Posterior vena cava (tissue), 2 donors: Measurements from ENCODE around the gene ZFHX3. TPM values are rescaled to one million over a fixed set of nuclear protein-coding genes. Genes with fewer than 3 reads are reported as not detected.
A peak's percentile ranks its signal among the peaks of the same experiment; 100 is the strongest.

Source experiments
- DNase-seq: peaks from one replicate; pipeline ENCODE4 v3.0.0-alpha.2; 2020; ENCODE audit warnings: low spot score
- intact Hi-C, 2 donors: fragments of 100-400 bp; cut with DNase I; formaldehyde crosslinking; loops; one replicate each; pipeline versions ENCODE4 v1.14.1 to v1.14.2; 2022 to 2023
- total RNA-seq, 2 donors: library from RNA; stranded (reverse); fragmentation: NEBNext Ultra II Directional; extraction: Animal tissue kit (Norgen Biotek cat#: 25700); gene quantifications; one replicate each; pipeline ENCODE4 v1.2.1, GENCODE V29; 2021
- donor health status: DM: yes; HTN: yes; CAD: no.
- donor health status: DM: yes; HTN: yes; CAD: no.

ZFHX3 gene
- total RNA-seq, 2 donors from 2014 or later = 40.8 to 43.7 TPM

GRCh38 chr16:72908362-72909167 is 139.4 kb downstream of the ZFHX3 start:
- intact Hi-C loops = loop anchor here in 1 of 2 donors (2.0 kb wide), 1 partner anchor 52 kb away; no protein-coding TSS in a partner anchor
- peak; percentile 67 for DNase-seq

GRCh38 chr16:72905581-72905980 is 142.3 kb downstream of the ZFHX3 start:
- intact Hi-C loops = no loop called here
- DNase-seq = no peak

GRCh38 chr16:72903176-72903575 is 144.8 kb downstream of the ZFHX3 start:
- DNase-seq = no peak
- intact Hi-C loops = no loop called here

GRCh38 chr16:72902206-72902605 is 145.7 kb downstream of the ZFHX3 start:
- no peak for DNase-seq
- intact Hi-C loops = no loop called here

- no peak for DNase-seq
- intact Hi-C loops = no loop called here
Measured at GRCh38 chr16:72901000-72901627, 146.8 kb downstream of the ZFHX3 start.

- no peak for DNase-seq
- intact Hi-C loops = no loop called here
Measured at GRCh38 chr16:72898216-72898825, 149.6 kb downstream of the ZFHX3 start.

GRCh38 chr16:72897707-72898106 is 150.2 kb downstream of the ZFHX3 start:
- no peak for DNase-seq
- intact Hi-C loops = no loop called here

- intact Hi-C loops = no loop called here
- no peak for DNase-seq
Measured at GRCh38 chr16:72896485-72897118, 151.3 kb downstream of the ZFHX3 start.

- intact Hi-C loops = no loop called here
Measured at GRCh38 chr16:72895951-72896350, 152.0 kb downstream of the ZFHX3 start.

GRCh38 chr16:72894293-72895151 is 153.4 kb downstream of the ZFHX3 start:
- DNase-seq = no peak
- intact Hi-C loops = no loop called here

More at GRCh38 chr16:72895951-72896350, 152.0 kb downstream of the ZFHX3 start:
- no peak for DNase-seq

- intact Hi-C loops = no loop called here
- DNase-seq = no peak
Measured at GRCh38 chr16:72891291-72892227, 156.4 kb downstream of the ZFHX3 start.

- DNase-seq = no peak
- intact Hi-C loops = no loop called here
Measured at GRCh38 chr16:72890587-72890986, 157.3 kb downstream of the ZFHX3 start.

- intact Hi-C loops = no loop called here
- DNase-seq = no peak
Measured at GRCh38 chr16:72889616-72890582, 158.0 kb downstream of the ZFHX3 start.

- DNase-seq = no peak
- intact Hi-C loops = no loop called here
Measured at GRCh38 chr16:72887537-72887936, 160.4 kb downstream of the ZFHX3 start.

GRCh38 chr16:72886346-72886974 is 161.5 kb downstream of the ZFHX3 start:
- no peak for DNase-seq
- intact Hi-C loops = no loop called here

- no peak for DNase-seq
Measured at GRCh38 chr16:72884573-72884972, 163.4 kb downstream of the ZFHX3 start.

More at GRCh38 chr16:72884573-72884972, 163.4 kb downstream of the ZFHX3 start:
- intact Hi-C loops = no loop called here
